ENCODE data around the gene RNF144B. TPM values are rescaled to one million over a fixed set of nuclear protein-coding genes. Genes with fewer than 3 reads are reported as not detected.

The RNF144B gene
- total and polyA plus RNA-seq, 2 of the 8 experiments (the other 6 are each of a cell fraction or from before 2014, with no cell fraction given): 1.8 to 11.2 TPM

GRCh38 chr6:18427296-18427695 is 40.1 kb downstream of the RNF144B start (continued):
- TF ChIP-seq CTCF (IDR thresholded peaks at IDR 0.05; ENCODE audit: control extremely low read depth in 1 of 3, insufficient read depth in 1 of 3, low read depth in 1 of 3, low read length in 3 of 3): no peak

All from H1 (cell line).